ENCODE measurements around the gene MEST.
"Not testable (repeated sequence)": the region's sequence is repeated elsewhere in the genome, so short reads cannot be mapped to it uniquely, and the experiment has no call there.

DNA sequence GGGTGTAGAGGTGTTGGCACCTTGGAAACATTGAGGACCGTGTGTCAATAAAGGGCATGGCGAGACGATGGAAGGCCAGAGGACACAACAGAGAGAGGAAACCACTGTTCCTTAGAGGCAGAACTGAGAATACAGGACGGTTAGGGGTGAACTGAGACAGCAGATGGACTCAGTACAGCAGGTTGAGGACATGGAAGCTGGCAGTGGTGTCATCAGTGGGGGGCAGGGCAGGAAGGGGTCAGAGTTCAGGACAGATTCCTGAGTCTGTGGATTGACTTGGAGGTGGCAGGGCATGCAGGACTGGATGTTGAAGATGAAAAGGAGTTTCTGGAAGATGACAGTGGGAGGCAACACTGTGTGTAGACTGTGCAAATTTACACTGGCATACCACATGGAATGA is 50.4 kb downstream of the MEST start:
- TF ChIP-seq, protein P1, sequence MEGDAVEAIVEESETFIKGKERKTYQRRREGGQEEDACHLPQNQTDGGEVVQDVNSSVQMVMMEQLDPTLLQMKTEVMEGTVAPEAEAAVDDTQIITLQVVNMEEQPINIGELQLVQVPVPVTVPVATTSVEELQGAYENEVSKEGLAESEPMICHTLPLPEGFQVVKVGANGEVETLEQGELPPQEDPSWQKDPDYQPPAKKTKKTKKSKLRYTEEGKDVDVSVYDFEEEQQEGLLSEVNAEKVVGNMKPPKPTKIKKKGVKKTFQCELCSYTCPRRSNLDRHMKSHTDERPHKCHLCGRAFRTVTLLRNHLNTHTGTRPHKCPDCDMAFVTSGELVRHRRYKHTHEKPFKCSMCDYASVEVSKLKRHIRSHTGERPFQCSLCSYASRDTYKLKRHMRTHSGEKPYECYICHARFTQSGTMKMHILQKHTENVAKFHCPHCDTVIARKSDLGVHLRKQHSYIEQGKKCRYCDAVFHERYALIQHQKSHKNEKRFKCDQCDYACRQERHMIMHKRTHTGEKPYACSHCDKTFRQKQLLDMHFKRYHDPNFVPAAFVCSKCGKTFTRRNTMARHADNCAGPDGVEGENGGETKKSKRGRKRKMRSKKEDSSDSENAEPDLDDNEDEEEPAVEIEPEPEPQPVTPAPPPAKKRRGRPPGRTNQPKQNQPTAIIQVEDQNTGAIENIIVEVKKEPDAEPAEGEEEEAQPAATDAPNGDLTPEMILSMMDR (IDR thresholded peaks at IDR 0.05), result not testable (repeated sequence)
- not testable (repeated sequence) for TF ChIP-seq POLR2A (IDR thresholded peaks at IDR 0.05)

Measured in right lobe of liver (tissue), 4 donors.